Measurements from ENCODE around the gene RPN2. TPM values are rescaled to one million over a fixed set of nuclear protein-coding genes. Genes with fewer than 3 reads are reported as not detected.

Gene RPN2
- total and polyA plus RNA-seq, 4 donors, result 88.9 to 286 (median 189) TPM

DNA sequence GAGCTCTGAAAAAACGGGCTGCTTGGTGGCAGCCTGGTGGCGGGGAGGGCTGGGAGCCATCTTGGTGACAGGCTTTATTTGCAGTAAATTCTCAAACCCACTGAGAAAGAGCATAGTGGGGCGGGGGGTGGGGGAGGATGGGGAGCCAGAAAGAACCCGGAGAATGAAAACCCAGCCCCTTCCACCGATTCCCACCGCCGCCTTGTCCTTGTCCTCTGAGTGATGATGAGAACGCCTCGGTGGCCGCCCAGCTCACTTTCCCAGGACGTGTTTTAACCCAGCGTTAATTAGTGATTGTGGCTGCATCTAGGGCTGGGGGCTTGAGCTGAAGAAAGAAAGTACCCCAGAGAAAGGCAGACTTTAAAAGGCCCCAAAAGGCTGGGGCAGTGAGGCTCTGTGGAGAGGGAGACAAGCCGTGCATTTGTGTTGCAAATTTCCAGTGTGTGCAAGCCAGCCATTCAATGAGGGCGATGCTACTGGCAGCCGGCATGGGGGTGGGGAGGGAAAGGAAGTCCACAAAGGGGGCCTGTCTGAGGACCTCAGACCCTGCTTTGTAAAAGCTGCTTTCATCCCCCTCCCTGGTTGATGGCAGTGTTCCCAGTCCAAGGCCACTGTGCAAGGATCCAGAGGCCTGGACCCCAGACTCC lies 88.7 kb downstream of the RPN2 start:
- ATAC-seq (ENCODE audit: insufficient read depth, low FRiP score) (no peak), DNase-seq (no peak)
- H3K27ac ChIP-seq (ENCODE audit: low read depth in 1 of 2, low read length in 1 of 2), result no peak overlapping the region
- H3K4me3 ChIP-seq, result no peak overlapping the region
- no peaks in the 10 kb centered on the region for H3K4me1 ChIP-seq (ENCODE audit: control insufficient read depth in 5 of 5, insufficient read depth in 5 of 5, low read length in 5 of 5)
- no peak overlapping the region for H3K9ac ChIP-seq (ENCODE audit: insufficient read depth in 1 of 2, low read length in 2 of 2)
- 67 to 81% methylated on average over 15 of the region's 15 CpGs for WGBS, 2 donors
- TF ChIP-seq, protein P1, sequence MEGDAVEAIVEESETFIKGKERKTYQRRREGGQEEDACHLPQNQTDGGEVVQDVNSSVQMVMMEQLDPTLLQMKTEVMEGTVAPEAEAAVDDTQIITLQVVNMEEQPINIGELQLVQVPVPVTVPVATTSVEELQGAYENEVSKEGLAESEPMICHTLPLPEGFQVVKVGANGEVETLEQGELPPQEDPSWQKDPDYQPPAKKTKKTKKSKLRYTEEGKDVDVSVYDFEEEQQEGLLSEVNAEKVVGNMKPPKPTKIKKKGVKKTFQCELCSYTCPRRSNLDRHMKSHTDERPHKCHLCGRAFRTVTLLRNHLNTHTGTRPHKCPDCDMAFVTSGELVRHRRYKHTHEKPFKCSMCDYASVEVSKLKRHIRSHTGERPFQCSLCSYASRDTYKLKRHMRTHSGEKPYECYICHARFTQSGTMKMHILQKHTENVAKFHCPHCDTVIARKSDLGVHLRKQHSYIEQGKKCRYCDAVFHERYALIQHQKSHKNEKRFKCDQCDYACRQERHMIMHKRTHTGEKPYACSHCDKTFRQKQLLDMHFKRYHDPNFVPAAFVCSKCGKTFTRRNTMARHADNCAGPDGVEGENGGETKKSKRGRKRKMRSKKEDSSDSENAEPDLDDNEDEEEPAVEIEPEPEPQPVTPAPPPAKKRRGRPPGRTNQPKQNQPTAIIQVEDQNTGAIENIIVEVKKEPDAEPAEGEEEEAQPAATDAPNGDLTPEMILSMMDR (IDR thresholded peaks at IDR 0.05; ENCODE audit: control extremely low read depth, extremely low read depth), result no peak
- H3K36me3 ChIP-seq (ENCODE audit: control insufficient read depth in 4 of 4, insufficient read depth in 4 of 4, low read length in 4 of 4), result no peaks in the 10 kb centered on the region
- no peaks in the 10 kb centered on the region for H3K27me3 ChIP-seq (ENCODE audit: control insufficient read depth in 3 of 3, insufficient read depth in 3 of 3, low read length in 2 of 3)
- H3K9me3 ChIP-seq (ENCODE audit: control insufficient read depth in 4 of 4, insufficient read depth in 3 of 4, low read length in 3 of 4), result no peaks in the 10 kb centered on the region

DNA sequence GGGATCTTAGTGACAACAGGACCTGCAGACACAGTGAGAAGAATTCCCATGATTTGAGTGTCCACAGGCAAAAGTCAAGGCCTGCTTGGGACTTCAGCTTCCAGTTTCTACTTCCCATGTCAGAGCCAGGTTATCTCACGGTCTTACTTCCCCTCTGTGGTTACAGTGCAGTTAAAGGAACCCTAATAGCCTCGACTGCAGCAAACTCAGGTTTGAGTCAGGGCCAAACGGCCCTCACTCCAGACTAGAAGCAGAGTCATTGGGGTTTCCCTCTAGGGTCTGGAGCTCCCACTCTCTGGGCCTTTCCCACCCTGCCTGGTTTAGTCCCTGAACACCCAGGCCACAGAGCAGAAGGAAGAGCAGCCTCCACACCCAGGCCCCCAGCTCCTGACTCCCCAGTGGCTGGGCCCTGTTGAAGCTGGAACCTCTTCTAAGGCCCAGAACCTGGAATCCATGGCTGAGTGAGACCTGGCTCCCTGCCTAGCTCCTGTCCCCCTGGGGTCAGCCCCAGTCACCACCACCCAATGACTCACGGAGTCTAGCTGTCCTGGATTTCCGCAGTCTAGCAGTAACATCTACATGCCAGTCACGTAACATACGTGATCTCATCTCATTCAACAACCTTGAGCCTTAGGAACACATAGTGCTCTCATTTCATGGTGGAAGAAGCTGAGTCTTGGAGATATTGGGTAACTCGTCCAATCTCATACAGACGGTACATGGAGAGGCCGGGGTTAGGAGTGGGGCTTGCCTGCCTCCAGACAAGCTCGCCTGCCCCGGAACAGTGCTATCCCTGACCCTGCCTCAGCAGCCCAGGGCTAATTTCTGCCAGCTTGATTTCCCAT lies 91.7 kb downstream of the RPN2 start:
- H3K27ac ChIP-seq (ENCODE audit: low read depth in 1 of 2, low read length in 1 of 2), result peak overlapping the region in 1 of 2 donors; percentile 78
- no peak for DNase-seq
- H3K36me3 ChIP-seq (ENCODE audit: control insufficient read depth in 4 of 4, insufficient read depth in 4 of 4, low read length in 4 of 4), result no peaks in the 10 kb centered on the region
- no peak overlapping the region for H3K4me3 ChIP-seq
- H3K27me3 ChIP-seq (ENCODE audit: control insufficient read depth in 3 of 3, insufficient read depth in 3 of 3, low read length in 2 of 3), result no peaks in the 10 kb centered on the region
- no peak for ATAC-seq (ENCODE audit: insufficient read depth, low FRiP score)
- WGBS, 2 donors, result 75 to 77% methylated on average over 12 of the region's 12 CpGs
- H3K9ac ChIP-seq (ENCODE audit: insufficient read depth in 1 of 2, low read length in 2 of 2), result no peak overlapping the region
- TF ChIP-seq, protein P1 (IDR thresholded peaks at IDR 0.05; ENCODE audit: control extremely low read depth, extremely low read depth), result no peak
- H3K4me1 ChIP-seq (ENCODE audit: control insufficient read depth in 5 of 5, insufficient read depth in 5 of 5, low read length in 5 of 5), result no peaks in the 10 kb centered on the region
- no peaks in the 10 kb centered on the region for H3K9me3 ChIP-seq (ENCODE audit: control insufficient read depth in 4 of 4, insufficient read depth in 3 of 4, low read length in 3 of 4)

DNA sequence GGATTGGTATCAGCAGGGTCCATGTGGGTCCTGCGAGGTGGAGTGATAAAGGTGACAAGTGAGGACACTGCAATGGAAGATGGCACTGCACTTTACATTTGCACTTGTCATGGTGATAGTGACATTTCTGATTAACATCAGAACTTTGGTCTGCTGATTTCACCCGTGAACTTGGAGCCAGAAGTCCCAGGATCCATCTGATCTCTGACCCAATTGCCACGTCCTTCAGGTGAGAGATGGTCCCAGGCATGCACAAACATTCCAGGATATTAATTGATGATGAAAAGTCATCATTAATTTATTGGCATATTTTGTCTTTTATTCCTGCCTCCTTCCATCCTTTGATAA lies 92.3 kb downstream of the RPN2 start:
- ATAC-seq (ENCODE audit: insufficient read depth, low FRiP score) (no peak), DNase-seq (no peak)
- Histone ChIP-seq H3K4me3 (no peak overlapping the region), H3K9ac (ENCODE audit: insufficient read depth in 1 of 2, low read length in 2 of 2) (no peak overlapping the region), H3K9me3 (ENCODE audit: control insufficient read depth in 4 of 4, insufficient read depth in 3 of 4, low read length in 3 of 4) (no peaks in the 10 kb centered on the region), H3K36me3 (ENCODE audit: control insufficient read depth in 4 of 4, insufficient read depth in 4 of 4, low read length in 4 of 4) (no peaks in the 10 kb centered on the region), H3K4me1 (ENCODE audit: control insufficient read depth in 5 of 5, insufficient read depth in 5 of 5, low read length in 5 of 5) (no peaks in the 10 kb centered on the region), H3K27ac (ENCODE audit: low read depth in 1 of 2, low read length in 1 of 2) (peak overlapping the region in 1 of 2 donors; percentile 78), H3K27me3 (ENCODE audit: control insufficient read depth in 3 of 3, insufficient read depth in 3 of 3, low read length in 2 of 3) (no peaks in the 10 kb centered on the region)
- TF ChIP-seq, protein P1 (IDR thresholded peaks at IDR 0.05; ENCODE audit: control extremely low read depth, extremely low read depth), result no peak
- WGBS, 2 donors, result 87 to 92% methylated on average over 3 of the region's 3 CpGs
